Measurements from ENCODE around the gene CCNI.

CCNI gene

DNA sequence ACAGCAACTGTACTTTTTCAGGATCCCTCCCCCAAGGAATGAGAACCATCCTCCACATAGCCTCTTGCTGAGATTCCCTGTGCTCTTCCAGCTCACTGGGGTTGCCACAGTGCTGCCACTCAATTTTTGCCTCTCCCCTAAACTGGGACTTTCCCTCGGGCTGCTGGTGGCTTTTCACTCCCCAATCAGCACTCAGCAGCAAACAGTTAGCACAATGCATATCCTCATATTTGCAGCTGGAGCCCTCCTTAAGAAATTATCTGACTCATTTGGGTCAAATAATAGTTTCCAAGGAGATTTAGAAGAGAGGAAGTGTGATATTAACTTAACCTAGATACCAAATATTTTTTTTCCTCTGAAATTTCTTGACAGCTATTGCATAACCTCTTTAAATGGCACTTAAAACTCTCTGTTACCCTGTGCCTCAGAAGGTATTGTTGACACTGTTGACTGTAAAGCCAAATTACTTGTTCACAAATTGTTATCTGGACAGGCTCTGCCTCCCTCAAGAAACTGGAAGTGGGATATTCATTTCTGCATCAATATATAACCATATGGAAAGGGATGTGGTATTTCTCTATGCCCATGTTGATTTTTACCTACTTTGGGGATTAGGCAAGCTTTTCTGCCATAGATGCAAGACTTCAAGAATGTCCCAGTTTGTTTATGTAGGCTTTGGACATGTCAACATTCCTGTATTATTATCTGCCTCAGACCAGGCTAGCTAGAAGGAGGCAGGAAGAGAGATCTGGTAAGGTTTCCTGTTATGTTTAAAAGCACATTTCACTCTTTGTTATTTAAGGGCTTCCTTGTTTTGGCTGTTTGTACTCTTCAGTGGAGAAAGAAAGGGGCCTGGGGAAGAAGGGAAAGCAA is 68.2 kb downstream of the CCNI start:
- peak in 2 of 58 donors; percentile 7 to 26 for DNase-seq

DNA sequence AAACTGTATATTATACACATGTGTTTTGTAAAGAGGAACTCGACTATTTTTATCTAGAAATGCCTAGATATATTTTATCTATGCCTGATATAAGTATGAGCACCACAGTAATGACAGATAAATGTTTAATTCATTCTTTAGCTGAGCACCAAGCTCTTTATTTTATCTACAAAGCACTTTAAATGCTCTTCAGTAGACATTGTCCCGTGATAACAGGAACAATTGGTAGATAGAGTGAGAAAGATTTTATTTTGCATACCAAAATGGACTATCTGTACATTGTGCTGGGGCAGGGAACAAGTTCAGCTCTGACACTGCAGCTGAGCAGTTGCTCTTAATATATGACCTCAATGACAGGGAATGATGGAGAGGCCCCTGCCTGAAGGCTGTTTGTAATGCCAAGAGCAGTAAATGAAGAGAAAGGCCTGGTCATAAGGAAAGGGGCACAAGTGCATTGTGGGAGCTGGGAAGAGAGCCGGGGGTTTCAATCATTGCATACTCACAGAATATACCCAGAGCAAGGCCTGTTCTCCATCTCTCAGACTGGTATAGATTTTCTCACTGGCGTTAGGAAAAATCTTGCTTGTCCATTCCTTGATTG is 68.9 kb downstream of the CCNI start:
- no peak for DNase-seq

DNA sequence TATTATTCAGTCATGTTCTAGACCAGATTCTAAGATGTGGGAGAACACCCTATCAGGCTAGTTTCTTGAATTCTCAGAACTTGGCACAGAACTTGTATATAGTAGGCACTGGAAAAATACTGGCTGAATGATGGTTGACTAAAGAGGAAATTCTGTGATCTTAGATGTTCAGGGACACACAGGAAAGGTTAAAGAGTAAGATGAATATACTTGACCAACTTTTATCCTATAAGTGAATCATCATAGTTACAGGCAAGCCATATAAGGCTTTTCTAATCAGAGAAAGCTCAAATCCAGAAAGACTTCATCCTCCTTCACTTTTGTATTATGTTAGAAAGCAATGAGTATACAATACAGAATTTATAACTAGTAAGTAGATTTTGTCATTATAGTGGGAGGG is 72.4 kb downstream of the CCNI start:
- no peak for DNase-seq

DNA sequence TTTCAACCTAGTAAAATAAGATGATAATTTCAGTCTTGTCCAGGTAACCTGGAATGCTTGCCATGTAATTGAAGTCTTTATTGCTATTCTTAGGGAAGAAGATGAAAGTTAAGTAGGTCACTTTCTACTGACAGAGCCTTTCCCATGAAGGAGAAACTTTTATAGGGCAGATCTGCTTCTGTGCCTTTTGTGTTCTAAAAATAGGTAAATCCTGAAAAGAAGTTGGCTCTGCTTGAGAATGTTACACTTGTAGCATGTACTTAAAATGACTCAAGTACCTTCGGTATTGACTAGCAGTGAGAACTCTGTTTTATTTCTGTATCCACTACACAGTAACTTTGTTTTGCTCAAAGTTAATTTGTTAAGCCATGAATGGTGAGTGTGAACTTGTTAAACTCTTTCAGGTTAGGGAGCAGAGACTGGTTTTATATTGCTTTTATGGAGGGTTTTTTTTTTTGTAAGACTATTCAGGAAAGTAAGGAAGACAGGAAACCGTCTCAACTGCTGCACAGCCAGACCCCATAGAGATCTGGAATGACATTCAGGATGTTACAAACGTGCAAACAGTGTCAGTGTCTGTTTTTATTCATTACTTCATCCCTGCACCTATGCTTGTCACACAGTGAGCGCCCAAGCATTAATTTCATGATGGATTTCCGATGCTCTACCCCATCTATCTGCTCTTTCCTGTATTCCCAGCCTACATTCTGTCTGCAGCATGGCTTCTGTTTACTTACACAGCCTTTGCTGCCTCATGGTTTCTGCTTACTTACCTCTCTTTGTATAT is 73.3 kb downstream of the CCNI start:
- DNase-seq = no peak

DNA sequence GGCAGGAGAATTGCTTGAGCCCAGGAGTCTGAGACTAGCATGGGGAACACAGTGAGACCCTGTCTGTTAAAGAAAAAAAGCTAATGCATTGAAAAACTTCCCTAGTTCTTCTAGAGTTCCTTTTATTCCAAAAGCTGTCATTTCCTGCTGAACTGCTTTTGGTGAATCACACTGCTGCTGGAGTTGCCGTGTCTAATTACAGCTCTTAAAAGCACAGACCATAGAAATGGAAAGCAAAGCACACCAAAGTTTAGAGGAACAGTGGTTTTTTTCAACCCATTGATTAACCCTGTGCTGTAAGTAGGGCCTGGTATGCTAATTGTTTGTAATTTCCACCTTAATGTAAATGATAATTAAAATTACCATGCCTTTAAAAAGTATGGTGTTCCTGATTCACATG is 73.9 kb downstream of the CCNI start:
- DNase-seq = no peak

DNA sequence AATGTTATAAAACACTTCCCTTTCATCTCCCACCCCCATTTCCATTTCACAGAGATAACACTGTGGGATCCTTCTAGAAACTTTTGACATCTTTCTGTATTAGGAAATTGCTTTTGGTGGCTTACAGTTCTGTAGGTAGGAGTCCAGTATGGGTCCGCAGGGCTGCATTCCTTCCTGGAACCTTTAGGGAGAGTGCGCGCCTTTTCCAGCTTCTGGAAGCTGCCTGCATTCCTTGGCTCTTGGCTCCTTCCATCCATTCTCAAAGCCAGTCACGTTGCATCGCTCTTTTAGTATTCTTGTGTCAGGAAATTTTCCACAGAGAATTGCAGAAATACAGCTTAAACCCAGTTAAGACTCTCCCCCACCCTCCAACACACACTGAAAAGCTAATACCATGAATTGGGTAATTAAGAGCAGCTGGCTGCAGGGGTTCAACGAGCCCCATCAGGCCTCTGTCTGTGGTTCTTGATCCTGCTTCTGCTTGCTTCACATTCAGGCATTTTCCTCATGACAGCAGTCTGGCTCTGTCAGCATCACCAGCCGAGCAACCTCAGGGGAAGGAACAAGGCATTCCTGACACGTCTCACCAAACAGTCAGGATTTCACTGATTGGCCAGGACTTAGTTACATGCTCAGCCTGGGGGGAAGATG is 77.4 kb downstream of the CCNI start:
- peak in 11 of 58 donors; percentile 7 to 47 (median 21) for DNase-seq

DNA sequence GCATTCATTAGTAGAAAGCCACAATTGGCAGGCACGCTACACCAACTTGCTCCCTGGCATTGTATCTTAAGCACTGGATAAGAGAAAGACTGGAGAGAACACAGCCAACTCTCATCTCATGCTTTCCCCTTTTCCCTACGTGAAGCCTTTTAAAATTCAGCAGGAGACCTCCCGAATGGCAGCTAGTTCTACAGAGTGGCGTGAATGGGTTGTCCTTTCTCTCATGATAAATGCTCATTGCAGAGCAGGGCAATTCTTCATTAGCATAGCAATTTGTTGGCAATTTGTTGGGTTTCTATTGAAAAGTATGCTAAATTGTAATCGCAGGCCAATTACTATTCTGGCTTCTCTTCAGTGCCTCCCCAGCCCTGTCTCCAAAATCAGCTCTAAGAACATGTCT is 78.3 kb downstream of the CCNI start:
- DNase-seq = peak in 27 of 58 donors; percentile 9 to 83 (median 43)
